Epithelial cell of prostate (primary cell): ENCODE results near the gene ISCU.

Source experiments
- DNase-seq: peaks from one replicate; pipeline ENCODE4 v3.0.0-alpha.2; 2011; ENCODE audit warnings: low read depth, low spot score
- H3K27ac ChIP-seq: fragments of 450-650 bp; 2 replicates; pipeline ENCODE4 v1.5.1; 2017; ENCODE audit warnings: mild to moderate bottlenecking

Gene ISCU

DNA sequence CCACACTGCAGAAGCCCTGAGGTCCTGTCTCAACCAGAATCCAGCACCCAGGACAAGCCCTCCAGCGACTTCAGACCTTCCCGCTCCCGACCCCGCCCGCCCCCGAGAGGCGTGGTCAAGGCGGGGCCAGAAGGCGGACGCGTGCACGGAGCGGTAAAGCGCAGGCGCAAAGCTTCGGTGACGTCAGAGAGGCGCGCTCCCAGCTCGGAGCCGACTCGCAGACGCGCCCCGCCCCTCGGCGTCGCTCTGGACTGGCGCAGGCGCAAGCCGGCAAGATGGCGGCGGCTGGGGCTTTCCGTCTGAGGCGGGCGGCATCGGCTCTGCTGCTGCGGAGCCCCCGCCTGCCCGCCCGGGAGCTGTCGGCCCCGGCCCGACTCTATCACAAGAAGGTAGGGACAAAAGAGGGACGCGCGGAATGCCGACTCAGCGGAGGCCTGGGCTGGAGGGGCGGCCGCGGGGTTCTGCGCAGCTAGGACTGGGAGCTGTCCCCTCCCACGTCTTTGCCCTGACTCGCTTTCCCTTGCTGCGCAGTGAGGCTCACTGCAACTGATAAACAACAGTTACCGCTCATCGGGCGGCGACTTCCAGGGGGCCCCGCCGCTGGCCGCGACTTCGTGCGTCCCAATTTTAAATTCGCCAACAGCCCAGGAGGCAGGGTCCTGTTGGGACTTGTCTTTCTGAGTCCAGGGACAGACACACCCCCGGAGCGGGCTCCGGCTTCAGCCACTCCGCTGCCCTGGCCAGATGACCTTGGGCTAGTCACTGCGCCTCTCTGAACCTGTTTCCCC is at the start of gene ISCU:
ISCU (plus strand) TSS at position 249 of the 788 bp plus-strand sequence; CDS start at position 276, 27 bp downstream.
- peak; percentile 78 for DNase-seq
- H3K27ac ChIP-seq: peak within 1 kb of the TSS; percentile 77

DNA sequence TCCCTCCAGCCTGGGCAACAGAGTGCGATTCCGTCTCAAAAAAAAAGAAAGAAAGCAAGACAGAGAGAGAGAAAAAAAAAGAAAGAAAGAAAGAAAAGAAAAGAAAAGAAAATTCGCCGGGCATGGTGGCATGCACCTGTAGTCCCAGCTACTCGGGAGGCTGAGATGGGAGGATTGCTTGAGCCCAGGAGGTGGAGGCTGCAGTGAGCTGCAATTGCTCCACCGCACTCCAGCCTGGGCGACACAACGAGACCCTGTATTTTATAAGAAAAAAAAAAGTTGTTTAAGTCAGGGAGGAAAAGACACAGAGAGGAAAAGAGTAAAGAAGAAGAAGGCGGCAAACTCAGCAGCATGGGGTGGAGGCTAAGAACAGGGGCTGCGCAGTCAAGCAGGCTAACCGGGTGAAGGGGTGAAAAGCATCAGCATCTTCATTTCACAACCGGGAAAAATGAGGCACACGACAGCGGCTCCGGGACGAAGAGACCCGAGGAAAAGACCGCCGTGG is 47.9 kb upstream of the ISCU start:
- no peak overlapping the region for H3K27ac ChIP-seq
- DNase-seq: no peak

DNA sequence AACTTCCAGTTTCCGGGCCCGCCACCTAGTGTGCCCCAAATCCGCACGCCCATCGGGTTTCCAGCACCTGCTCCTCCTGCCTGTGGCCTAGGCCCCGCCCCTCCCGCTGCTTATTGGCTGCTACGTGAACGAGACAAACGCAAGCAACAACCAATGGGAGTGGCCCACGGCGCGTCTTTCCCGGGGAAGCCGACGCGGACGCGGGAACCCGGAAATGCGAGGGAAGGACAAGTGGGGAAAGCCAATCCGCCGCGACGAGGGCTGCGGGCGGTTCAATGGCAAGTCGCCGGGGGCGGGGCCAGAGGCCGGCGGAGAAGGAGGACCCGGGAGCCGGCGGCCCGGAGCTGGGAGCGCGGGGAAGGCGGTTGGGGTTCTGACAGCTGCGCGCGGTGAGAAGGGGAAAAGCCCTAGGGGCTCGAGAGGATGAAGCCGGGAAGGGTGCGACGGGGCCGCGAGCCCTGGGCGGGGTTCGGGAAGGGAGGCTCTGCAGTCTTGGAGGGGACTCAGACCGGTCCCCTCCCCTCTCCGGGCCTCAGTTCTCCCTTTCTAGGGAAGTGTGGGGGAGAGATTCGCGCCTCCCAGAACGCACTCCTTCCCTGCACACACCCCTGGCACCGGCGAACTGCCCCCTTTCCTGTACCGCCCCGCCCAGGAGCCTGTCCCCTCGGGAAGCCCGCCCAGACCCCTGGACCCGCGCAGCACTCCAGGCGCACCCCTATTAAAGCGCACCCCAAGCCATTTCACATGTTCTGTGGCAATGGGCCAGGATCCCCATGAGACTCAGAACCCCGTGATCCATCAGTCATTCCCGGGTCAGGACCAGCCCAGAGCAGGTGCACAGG is 47.2 kb upstream of the ISCU start, which contains the start of gene FICD:
FICD (plus strand) TSS at position 305 of the 842 bp plus-strand sequence. CDS start 1,696 bp downstream, outside the sequence.
- H3K27ac ChIP-seq: peak within 1 kb of the TSS; percentile 60
- DNase-seq: peak; percentile 91

DNA sequence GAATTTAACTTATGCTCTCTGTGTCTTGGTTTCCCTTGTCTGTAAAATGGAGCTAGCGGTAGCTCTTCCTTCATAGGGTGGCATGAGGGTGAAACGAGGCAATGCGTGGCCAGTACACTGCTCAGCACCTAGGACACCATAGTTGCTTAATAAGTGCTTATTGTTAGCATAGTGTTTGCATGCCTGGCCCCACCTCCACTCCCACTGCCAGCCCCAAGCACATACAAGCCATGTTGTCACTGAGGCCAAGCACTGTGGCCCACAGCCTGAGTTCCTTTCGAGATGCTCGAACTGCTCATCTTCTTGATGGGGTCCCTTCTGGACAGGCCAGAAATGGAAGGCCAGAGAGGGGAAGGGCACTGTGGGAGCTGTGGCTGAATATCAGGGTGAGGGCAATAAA is 46.5 kb upstream of the ISCU start:
- H3K27ac ChIP-seq: peak overlapping the region; percentile 60
- DNase-seq: no peak

DNA sequence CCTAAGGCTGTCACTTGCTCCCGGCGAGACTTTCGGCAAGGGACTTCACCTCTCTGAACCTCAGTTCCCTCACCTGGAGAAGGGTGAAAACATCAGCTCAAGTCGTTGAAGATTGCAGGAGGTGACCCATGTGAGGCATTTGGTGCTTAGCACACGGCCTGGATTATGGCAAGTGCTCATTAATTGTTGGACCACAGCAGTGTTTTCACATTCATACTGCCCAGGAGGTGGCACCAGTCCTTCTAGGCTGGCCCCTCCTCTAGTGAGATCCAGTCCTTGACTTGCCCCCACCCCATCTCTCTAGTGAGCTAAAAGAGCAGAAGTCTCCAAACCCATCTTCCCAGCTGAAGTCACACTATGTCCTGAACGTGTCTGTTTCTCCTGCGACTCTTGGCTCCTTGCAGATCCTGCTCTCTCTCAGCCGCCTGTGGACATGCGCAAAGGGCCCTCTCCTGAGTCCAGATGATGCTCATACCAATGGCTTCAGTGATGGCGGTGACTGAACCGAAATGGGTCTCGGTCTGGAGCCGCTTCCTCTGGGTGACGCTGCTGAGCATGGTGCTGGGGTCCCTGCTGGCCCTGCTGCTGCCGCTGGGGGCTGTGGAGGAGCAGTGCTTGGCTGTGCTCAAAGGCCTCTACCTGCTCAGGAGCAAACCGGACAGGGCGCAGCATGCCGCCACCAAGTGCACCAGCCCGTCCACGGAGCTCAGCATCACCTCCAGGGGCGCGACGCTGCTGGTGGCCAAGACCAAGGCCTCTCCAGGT is 45.7 kb upstream of the ISCU start:
- no peak for DNase-seq
- no peak overlapping the region for H3K27ac ChIP-seq

DNA sequence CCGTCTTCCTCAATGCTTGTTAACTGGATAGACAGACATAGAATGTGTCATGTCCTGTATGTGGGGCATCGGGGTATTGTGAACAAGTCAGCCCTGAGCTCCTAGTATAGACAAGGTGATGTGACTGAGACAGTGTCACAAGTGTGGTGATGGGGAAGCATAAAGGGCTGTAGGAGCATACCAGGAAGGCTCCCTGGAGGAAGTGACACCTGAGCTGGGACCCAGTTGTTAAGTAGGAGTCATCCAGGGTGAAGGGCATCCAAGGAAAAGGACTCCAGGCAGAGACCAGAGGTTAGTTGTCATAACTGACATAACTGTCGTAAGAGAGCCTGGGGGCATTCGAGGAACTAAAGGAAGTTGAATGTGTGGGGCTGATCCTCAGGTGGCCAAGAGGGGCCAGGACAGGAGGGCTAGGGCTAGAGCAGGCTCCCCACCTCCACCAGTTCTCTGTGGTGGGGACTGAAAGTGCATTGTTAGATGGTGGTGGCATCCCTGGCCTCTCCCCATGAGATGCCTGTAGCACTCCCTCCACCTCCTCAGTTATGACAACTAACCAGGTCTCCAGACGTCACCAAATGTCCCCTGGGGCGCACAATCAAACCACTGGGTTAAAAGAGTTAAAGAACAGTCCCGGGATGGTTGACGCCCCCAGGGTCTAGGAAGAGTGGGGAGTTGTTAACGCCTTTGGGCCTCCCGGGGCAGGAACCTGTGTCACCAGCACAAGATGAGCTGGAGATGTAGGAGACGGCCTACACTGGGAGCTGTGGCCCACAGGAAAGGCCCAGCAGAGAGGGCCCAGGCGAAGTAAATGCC is 44.9 kb upstream of the ISCU start:
- H3K27ac ChIP-seq: no peak overlapping the region
- no peak for DNase-seq

DNA sequence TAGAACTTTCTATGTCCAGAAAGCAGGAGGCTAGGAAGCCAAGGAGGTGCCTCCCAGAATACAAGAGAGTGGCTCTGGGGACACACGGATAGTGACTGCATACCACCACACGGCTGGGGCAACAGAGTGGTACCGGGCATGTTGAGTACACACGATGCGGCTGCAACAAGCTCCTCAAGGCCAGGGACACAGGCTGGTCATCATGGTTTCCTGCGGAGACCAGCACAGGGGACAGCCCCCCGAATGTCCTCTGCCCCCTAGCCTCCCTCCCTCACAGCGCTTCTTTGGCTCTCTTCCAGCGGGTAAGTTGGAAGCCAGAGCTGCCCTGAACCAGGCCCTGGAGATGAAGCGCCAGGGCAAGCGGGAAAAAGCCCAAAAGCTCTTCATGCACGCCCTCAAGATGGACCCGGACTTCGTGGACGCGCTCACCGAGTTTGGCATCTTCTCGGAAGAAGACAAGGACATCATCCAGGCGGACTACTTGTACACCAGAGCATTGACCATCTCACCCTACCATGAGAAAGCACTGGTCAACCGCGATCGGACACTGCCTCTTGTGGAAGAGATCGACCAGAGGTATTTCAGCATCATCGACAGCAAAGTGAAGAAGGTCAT is 44.2 kb upstream of the ISCU start:
- DNase-seq: no peak
- no peak overlapping the region for H3K27ac ChIP-seq

DNA sequence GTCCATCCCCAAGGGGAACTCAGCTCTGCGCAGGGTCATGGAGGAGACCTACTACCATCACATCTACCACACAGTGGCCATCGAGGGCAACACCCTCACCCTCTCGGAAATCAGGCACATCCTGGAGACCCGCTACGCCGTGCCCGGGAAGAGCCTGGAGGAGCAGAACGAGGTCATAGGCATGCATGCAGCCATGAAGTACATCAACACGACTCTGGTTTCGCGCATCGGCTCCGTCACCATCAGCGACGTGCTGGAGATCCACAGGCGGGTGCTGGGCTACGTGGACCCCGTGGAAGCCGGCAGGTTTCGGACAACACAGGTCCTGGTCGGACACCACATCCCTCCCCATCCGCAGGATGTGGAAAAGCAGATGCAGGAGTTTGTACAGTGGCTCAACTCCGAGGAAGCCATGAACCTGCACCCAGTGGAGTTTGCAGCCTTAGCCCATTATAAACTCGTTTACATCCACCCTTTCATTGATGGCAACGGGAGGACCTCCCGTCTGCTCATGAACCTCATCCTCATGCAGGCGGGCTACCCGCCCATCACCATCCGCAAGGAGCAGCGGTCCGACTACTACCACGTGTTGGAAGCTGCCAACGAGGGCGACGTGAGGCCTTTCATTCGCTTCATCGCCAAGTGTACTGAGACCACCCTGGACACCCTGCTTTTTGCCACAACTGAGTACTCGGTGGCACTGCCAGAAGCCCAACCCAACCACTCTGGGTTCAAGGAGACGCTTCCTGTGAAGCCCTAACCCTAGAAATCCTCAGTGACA is 43.5 kb upstream of the ISCU start:
- DNase-seq: no peak
- H3K27ac ChIP-seq: no peak overlapping the region

DNA sequence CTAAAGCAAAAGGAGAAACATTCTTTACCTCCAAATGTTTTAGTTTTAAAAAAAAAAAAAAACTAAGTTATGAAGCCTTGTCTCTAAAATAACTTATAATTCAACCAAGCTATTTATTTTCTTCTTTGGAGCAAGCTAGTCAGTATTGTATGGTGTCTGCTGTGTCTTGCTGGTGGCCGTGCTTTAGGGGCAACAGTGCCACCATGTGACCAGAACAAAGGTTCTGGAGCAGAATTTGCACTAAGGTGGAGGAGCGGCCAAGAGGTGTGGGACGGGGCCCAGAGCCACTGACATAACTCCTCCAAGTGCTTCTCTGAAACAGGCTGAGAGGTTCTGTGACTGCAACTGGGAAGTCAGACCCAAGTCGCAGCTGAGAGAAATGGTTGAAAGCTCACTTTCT is 42.8 kb upstream of the ISCU start:
- DNase-seq: no peak
- no peak overlapping the region for H3K27ac ChIP-seq

DNA sequence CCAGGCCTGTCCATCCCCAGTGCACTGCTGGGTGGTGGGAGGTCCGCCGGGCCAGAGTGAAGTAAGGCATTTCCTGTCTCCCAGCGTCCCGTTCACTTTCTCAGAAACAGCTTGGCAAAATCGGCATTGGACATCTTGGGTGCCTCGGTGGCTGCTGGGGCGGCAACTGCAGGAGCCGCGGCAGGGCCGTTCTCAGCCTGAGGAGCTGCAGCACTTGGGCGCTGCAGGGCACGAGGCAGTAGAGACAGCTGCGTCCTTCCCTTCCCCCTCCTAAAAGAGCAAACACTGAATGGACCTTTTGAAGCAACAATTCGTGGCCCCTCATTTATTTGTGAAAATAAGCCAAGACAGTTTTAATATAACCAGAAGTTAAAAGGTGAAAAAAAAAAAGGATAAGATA is 39.0 kb upstream of the ISCU start:
- DNase-seq: no peak
- no peak overlapping the region for H3K27ac ChIP-seq

DNA sequence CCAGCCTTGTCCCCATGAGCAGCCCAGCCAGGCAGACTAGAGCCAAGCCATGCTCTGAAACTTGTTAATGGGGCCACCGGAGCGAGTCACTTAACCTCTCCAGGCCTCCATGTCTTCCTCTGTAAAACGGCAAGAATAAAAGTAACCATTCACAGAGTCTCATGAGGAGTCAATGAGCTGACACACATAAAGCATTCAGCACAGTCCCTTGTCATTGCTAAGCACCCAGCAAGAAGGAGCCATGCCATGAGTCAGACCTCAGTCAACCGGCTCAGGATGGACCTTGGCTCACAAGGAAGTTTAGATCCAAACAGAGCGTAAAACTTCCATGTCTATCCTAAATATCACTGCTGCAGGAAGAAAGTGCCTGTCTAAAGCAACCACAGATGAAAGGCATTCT is 36.7 kb upstream of the ISCU start:
- H3K27ac ChIP-seq: peak overlapping the region; percentile 62
- peak; percentile 12 for DNase-seq

DNA sequence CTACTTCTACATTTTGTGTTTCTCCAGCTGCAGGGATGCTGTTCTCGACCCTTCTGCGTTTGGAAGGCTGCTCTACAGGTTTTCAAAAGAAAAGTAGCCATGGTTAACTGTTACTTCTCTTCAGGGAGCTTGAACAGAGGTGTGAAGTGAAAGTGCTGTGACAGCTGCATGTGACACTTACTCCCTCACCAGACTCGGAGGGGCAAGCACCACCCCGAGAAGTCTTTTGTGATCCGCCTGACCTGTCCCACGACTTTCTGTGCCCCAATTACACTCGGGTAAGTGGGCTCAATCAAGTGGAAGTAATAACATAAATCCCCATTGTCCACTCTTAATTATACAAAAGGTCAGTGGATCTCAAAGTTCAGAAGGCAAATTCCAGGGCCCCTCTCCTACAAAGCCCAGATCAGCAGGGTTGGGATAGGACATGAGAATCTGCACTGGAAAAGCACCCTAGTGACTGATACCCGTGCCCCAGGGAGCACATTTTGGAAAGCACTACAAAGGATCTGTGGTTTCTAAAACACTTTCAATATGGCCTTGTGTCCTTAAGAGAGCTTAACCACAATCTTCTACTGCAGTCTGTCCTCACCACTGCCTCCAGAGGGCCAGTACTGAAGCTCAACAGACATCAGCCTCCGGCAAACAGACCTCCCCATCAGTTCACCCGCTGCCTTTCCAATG is 35.8 kb upstream of the ISCU start:
- DNase-seq: no peak
- no peak overlapping the region for H3K27ac ChIP-seq

DNA sequence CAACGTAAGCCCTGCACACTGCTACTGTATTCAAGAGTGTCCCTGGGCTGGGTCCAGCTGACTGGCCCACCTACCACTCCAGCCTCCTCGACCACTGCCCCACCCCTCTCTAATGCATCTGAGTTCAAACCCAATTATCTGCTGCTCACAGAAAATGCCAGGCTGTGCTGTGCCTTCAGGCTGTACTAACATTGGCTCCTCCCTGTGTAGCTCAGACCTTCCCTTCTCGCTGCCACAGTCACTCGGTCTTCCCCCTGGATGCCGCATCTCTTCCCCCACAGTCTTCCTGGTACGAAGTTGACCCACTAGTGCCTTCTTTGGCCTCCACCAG is 35.3 kb upstream of the ISCU start:
- DNase-seq: no peak
- H3K27ac ChIP-seq: no peak overlapping the region

DNA sequence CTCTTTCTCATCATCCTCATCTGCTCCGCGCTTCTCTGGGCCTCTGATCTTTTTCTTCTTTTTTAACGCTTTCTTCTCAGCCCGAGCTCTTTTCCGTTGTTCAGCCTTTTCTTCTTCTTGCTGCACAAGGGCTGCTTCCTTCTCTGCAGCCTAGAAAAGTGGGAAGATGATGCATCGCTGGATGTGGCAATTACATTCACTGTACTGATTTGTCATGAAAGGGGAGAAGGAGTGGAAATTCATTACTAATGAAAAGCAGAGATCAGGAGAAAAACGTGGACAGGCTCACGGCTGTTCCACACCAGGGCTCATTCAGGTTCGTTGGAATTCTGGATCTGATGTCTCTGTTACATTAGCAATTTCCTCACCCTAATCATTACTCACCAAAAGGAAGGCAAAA is 32.2 kb upstream of the ISCU start:
- DNase-seq: no peak

DNA sequence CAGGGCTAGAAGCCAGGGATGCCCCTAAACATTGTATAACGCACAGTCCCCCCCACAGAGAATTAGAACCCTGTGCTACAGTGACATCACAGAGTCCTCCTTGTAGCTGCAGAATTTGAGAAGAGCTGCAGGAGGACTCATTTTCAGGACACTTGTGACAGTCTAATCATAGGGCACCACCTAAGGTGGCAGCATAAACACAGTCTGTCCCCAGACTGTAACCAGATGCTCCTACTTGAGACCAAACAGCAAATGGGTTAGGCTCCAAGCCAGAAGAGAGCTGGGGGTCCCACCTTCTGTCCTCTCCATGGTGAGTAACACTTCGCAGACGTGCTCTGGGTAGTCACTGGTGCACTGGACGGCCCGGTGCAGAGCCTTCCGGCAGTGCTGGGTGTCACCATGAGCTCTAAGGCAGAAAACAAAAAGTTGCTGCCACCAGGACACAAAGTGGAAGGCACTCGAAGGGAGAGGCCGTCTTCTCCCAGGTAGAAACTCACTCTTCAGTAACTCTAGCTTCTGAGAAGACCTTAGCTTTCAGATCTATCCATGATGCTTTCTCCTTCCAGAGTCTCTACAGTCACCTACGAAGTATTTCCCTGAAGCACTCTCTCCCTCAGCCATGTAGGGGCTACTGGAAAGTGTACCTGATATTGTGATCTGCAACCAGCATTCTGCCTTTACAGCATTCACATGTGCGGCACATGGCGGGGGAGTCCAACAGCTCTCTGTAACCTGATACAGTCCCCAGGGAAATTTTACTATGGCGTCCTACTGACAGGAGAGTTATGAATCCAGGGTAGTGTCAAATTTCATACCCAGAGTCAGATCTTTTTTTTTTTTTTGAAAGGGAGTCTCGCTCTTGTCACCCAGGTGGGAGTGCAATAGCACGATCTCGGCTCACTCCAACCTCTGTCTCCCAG is 30.2 kb upstream of the ISCU start:
- no peak for DNase-seq
- H3K27ac ChIP-seq: no peak overlapping the region

More for the DNA sequence above, 32.2 kb upstream of the ISCU start:
- no peak overlapping the region for H3K27ac ChIP-seq

DNA sequence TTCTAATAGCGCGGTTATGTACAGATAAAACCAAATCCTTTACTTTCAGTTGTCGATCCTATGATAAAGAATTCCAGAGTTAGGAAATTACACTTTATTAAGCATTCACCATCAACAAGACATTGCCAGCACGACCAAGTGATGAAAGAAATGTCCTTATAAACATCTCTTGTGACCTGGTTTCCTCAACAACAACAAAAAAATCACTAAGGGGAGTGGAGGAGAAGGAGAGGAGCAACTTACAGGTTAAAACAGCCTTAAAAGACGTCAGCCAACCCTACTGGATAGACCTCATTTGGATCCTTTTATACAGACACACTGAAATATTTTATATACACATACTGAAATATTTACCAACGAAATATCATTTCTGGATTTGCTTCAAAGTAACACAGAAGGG is 24.2 kb upstream of the ISCU start:
- no peak for DNase-seq
- no peak overlapping the region for H3K27ac ChIP-seq

DNA sequence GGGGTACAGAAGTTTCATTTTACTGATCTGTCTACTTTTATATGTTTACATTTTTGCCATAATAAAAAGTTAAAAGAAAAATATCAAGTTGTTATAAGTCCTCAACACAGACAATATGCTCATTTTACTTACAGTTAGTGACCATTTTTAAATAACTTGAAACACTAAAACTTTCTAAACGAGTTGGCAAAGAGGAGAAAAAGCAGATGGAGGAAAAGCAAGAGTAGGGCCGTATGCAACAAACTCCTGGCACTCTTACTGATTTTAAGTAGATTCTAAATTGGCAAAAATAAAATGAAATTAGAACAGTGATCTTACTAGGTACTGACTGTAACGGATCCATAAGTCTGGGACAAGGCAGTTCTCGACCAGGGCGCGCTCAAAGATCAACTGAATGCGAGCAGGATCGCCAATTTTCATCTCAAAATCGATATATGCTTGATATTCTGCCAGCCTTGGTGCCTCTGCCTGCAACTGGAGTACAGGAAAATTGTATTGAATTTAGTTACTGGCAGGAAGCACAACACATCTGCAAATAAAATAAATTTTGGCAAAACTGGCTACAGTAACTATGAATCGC is 23.7 kb upstream of the ISCU start:
- H3K27ac ChIP-seq: no peak overlapping the region
- no peak for DNase-seq
